ENCODE measurements around the gene TECPR2. TPM values are rescaled to one million over a fixed set of nuclear protein-coding genes. Genes with fewer than 3 reads are reported as not detected.

TECPR2 gene
- total RNA-seq, 1 donor from 2014 or later: 8.9 TPM

DNA sequence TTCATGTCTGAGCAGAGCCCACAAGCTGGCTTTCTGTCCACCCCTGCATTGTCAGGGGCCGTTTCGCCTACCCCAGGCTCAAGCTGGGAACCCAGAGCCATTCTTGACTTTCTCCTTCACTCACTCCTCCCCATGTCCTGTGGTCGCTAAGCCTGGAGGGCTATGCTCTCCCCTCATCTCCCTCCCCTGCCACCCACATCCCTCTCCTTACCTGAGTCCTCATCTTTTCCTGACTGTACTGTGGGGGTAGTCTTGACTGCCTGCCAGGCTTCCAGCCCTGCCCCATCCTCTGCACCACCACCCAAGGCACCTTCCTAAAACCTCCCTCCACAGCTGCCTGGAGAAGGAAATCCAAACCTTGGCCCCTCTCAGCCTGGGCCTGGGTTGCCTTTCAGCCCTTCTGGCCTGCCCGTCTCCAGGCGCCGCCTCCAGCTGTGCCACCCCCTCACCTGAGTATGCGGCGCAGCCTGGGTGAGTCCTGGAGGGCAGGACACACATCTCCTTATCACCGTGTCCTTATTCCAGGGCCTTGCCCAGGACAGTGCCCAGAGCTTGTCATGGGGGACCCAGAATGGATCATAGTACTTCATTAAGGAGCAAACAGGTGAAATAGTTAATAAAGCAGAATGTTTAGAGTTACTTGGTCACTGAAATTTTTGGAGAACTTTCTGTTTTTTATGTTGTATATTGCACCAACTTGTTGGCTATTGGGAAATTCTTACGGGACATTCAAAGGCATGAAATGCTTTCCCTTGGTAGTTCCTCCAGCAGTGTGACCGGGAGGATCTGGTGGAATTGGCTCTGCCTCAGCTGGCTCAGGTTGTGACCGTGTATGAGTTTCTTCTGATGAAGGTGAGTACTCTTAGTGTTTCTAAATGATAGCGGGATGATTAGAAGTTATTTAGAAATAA, 28.7 kb upstream of the TECPR2 start:
- no peak for DNase-seq (ENCODE audit: low read depth in 2 of 2)

DNA sequence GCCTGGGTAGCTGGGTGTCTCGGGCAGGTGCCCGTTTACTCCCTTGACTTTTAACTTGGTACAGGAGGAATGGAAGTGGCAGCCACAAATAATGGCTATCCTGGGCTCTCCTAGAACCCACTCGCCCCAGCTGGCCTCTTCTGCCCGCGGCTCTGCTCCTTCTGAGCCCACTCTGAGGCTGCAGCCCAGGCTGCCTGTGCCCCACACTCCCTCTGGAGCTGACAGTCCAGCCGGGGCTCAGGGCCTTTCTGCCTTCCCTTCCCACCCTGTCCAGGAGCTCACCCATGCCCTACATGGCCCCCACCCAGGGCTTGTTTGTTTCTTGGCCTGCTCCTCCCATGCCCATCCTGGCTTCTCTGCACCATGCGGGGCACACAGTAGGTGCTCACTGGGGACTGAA, 27.6 kb upstream of the TECPR2 start:
- no peak for DNase-seq (ENCODE audit: low read depth in 2 of 2)

DNA sequence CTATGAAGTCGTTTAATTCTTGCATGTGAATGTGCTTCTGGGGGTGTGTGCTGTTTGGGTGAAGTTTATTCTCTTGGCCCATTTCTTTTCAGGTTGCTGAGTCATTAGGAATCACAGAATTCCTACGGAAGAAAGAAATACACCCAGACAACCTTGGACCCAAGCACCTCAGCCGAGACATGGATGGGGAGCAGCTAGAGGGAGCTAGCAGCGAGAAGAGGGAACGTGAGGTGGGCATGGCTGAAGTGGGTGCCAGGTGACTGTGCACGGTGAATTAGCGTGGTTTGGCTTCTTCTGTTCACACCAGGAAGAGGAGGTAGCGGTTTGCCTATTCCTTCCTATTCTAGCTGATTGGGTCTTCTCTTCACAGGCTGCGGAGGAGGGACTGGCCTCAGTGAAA, 24.0 kb upstream of the TECPR2 start:
- no peak for DNase-seq (ENCODE audit: low read depth in 2 of 2)

DNA sequence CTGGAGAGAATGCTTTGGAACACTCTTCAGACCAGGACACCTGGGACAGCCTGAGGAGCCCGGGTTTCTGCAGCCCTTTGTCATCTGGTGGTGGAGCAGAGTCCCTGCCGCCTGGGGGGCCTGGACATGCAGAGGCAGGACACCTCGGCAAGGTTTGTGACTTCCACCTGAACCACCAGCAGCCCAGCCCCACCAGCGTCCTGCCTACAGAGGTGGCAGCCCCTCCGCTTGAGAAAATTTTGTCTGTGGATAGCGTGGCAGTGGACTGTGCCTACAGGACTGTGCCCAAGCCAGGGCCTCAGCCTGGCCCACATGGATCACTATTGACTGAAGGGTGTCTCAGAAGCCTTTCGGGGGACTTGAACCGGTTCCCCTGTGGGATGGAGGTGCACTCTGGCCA, 21.2 kb upstream of the TECPR2 start:
- DNase-seq (ENCODE audit: low read depth in 2 of 2): no peak

DNA sequence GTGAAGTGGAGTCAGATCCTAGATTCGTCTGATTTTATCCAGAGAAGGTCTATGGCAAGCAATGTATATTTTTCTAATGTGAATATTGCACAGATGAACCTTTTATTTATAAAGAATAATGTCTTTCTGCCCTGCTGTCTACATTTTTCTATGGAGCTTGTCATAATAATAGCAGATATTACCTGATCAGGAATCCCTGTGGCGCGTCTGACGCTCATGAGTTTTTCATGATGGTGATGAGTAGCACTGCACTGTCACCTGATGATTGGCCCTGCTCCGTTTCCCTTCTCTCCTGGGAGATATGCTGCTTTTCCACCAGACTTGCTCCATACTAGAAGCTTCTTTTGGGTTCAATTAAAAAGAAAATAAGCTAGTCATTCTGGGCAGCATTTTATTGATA, 20.5 kb upstream of the TECPR2 start:
- no peak for DNase-seq (ENCODE audit: low read depth in 2 of 2)

DNA sequence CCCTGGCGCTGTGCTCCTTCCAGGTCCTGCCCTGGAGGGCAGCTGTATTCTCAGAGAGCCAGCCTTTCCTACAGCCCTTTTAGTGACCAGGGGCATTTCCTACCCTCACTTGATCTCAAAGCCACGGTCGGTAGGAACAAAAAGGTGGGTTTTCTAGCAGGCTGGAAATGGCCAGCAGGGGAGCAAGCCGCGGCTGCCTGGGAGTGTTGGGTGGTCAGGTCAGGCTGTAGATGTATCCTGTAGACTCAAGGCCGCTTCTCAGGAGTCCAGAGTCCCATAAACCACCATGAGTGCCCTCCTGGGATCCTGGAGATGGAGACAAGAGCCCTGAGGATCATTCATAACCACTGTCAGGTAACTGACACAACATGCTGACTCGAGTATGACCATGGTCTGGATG, 18.7 kb upstream of the TECPR2 start:
- DNase-seq (ENCODE audit: low read depth in 2 of 2): no peak

DNA sequence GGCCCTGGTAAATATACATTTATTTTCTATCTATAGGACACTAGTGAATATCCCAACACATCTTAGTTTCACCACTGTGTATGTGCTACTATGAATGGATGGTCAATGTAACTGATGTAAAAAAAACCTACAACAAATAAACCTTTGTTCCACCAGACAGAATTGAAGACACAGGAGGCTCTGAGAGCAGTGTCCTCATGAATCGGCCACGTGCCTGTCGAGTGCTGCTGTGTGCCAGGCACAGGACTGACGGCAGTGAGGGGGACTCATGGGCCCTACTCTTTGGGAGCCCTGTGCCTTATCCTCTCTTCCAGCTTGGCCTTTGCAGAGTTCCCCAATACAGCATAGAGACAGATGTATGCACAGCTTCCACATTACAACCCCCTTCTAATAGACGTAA, 18.3 kb upstream of the TECPR2 start:
- DNase-seq (ENCODE audit: low read depth in 2 of 2): no peak

DNA sequence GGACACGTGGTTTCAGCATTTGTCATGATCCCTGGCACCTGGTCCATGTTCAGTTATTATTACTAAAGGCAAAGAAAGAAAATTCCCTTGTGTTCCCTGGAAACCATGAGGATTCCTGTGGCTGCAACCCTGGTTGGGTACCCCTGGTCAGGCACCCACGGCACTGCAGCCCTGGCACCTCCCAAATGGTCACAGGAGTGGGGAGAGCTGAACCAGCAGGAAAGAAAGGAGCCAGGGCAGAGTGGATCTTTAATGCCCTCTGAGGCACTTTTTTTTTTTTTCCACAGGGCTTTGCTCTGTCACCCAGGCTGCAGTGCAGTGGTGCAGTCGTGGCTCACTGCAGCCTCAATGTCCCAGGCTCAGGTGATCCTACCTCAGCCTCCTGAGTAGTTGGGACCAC, 17.5 kb upstream of the TECPR2 start:
- DNase-seq (ENCODE audit: low read depth in 2 of 2): no peak

DNA sequence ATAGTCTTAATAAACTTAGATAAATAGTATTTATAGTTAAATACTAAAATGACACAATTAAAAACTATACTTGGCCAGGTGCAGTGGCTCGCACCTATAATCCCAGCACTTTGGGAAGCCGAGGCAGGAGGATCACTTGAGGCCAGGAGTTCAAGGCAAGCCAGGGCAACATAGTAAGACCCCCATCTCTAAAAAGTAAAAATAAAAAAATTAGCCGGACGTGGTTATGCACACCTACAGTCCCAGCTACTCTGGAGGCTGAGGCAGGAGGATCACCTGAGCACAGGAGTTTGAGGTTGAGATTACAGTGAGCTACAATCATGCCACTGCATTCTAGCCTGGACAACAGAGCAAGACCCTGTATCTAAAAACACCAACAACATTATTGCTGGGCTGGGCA, 16.1 kb upstream of the TECPR2 start:
- DNase-seq (ENCODE audit: low read depth in 2 of 2): no peak

DNA sequence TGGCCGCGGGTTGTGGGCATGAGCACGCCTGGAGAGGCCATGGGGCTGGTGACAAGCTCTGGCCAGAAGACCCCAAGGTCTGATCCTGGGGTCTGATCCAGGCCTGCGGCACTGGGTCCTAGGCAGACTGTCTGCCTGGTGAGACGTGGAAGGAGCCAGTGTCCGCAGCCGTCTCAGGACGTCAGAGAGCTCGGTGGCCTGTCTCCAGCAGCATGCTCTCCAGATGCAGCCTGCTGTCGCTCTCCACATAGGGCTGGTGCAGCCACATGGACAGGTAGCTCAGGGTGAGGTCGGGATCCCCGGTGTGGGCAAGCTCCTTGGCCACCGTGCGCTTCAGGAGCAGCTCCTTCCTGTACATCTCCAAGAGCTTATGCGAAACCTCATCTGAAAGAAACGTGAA, 14.4 kb upstream of the TECPR2 start:
- DNase-seq (ENCODE audit: low read depth in 2 of 2): no peak

DNA sequence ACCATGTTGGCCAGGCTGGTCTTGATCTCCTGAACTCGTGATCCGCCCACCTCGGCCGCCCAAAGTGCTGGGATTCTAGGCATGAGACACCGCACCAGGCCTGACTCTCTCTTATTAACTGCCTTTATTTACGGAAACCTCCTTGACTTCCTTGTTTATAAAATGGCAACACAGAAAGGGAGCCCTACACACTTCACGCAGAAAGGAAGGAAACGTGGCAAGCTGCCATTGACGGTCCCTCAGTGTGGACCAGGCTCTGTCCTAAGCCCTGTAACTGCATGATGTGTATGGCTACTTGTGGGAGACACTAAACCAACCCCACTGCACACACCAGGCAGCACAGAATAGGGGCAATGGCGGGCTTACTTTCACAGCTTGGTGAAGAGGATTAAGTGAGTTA, 11.7 kb upstream of the TECPR2 start:
- DNase-seq (ENCODE audit: low read depth in 2 of 2): peak; percentile 82 to 93

DNA sequence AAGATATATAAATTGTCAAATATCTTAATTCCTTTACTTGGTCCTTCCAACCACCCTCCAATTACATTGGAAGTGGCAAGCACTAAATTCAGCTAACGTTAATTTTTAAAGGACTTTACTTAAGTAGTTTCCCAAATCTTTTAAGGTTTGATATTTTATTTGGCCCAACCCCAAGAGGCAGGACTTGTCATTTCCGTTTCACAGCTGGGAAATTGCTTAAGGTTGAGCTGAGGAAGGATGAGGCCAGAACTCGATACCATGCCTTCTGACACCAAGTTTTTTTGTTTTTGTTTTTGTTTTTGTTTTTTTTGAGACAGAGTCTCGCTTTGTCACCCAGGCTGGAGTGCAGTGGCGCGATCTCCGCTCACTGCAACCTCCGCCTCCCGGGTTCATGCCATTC, 11.1 kb upstream of the TECPR2 start:
- DNase-seq (ENCODE audit: low read depth in 2 of 2): peak; percentile 5 to 86

DNA sequence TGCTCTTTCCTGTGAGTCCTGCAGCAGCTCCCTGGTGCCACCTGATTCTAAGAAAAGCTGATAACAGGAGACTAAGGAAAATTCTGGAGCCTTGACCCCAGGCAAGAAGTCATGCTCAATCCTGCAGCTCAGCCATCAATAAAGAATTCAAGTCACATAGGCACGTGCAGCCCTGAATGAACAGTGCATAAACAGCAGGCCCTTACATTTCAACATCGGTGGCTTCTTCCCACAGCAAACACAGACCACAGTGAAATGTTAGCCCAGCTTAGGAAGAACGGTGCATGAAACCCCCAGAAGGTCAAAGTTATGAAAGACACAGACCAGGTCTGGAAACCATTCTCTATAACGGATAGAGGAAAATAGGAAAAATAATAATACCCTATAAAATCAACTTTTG, 10.5 kb upstream of the TECPR2 start:
- DNase-seq (ENCODE audit: low read depth in 2 of 2): no peak

DNA sequence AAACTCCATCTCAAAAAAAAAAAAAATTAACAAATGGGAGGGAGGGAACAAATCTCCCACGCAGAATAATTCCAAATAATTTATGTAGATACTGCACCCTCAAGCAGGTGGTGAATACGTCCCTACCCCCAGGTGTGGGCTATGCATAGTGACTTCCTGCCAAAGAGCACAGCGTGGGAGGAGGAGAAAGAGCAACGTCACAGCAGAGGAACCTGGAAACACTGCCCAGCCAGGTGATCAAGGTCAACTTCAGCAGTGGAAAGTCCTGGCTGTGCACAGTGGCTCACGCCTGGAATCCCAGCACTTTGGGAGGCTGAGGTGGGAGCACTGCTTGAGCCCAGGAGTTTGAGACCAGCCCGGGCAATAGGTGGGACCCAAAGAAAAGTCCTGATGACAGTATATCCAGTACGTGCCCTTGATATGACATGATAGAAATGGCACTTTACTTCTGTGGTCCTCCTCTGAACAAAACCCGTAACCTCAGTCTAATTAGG, 9.6 kb upstream of the TECPR2 start:
- DNase-seq (ENCODE audit: low read depth in 2 of 2): peak in 1 of 2 donors; percentile 9

DNA sequence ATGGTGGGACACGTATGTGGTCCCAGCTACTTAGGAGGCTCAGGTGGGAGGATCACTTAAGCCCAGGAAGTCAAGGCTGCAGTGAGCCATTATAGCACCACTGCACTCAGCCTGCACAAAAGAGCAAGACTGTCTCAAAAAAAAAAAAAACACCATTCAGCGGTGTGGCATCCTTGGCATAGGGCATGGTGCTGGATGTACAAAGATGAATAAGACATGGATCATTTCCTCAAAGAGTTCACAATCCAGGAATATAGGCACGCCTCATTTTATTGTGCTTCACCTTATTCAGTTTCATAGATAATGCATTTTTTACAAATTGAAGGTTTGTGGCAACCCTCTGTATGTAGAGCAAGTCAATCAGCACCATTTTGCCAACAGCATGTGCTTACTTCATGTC, 6.5 kb upstream of the TECPR2 start:
- DNase-seq (ENCODE audit: low read depth in 2 of 2): no peak

DNA sequence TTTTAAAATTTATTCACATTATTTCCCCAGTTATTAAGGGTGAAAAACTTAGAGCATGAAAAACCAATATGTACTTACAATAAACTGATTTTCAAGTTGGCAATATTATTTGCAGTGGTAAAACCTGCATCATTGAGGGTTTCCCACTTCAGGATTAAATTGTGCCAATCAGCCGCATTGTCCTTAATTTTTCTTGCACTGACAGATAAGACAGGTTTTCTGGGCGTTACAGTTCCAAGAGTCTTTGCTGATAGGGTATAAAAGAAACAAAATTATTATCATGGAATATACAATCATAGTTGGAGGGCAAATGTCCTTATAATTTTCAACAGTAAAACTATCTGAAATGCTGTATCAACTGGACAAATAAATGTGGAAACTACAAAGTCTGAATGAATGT, 3.4 kb upstream of the TECPR2 start:
- DNase-seq (ENCODE audit: low read depth in 2 of 2): no peak

DNA sequence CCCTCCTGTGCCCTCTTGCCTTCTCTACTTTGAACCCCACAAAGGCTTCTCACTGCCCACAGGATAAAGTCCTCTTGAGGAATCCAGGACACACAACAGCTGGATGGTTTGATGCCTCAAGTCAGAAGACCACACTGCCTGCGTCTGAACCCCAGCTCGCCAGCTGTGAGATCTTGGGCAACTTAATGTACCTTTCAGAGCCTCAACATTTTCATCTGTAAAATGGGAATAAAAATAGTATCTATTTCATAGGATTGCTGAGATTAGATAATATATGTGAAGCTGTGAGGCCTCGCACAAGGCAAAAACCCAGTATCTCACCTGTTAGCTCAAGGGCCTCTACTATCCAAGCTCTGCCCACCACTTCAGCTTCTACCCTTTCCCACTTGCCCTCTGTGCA, 2.4 kb upstream of the TECPR2 start:
- no peak for DNase-seq (ENCODE audit: low read depth in 2 of 2)

DNA sequence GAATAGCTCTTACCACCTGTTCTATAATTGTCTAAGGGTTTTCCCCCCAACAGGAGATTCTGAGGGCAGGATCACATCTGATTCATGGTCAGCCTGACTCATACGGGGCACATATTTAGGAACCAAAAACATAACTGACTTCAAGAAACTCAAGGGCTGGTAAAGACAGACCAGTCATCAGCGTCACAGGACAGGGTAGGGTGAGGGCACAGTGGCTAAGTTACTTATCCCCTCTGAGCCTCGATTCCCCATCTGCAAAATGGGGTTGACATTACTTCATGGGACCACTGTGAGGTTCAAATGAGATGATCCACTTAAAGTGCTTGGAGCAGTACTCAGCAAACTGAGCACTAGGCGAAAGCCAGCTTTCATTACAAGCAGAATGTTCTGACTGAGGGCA, 657 bp upstream of the TECPR2 start:
- peak in 1 of 2 donors; percentile 41 for DNase-seq (ENCODE audit: low read depth in 2 of 2)

DNA sequence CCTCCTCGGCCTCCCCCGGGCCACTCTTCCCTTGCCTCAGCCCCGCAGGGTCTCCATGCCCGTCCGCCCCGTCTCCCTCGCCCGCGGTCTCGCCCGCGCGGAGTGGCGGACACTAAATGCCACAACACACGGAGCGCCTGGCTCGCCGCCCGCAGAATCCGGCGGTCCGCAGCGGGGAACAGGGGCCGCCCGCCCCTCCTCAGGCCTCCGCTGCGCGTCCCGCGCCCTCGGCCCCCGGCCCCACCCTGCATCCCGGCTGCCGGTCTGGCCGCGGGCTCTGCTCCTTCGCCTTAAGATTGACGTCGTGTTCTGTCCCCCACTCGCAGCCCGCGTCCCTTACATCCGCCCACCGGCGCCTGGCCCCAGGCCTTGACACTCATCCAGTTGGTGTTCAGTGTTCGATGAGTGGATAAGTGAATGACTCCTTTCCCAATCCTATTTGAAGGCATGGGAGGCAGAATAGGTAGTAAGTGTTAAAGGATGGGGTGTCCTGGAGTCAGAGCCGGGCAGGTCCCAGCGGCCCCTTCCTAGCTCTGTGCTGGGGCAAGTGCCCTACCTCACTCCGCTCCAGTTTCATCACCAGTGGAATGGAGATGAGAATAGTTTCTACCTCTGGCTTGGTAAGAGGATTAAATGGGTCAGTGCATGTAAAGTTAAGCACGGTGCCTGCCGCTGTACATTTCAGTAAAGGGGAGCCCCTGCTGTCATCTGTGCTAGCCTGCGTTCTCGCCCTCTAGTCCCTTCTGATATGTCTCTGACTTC, 622 bp downstream of the TECPR2 start:
- peak in 1 of 2 donors; percentile 52 for DNase-seq (ENCODE audit: low read depth in 2 of 2)

DNA sequence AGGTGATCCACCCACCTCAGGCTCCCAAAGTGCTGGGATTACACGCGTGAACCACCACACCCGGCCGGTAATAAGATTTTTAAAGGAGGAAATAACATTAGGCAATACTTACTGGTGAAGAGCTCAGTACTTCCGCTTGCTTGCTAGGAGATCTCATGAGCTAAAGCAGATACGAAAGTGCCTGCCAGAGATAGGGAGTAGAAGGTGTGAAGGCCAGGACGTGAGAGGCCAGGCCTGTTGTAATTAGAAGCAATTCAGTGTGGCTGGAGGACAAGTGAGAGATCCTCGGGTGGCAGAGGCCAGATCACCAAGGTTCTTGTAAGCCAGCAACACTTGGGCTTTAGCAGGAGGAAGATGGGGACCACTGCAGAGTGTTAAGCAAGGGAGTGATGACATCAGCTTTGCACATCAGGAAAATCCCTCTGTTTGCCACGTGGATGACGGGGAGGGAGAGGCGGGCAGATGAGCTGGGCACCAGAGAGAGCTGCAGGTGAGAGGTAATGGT, 7.6 kb downstream of the TECPR2 start:
- DNase-seq (ENCODE audit: low read depth in 2 of 2): no peak

DNA sequence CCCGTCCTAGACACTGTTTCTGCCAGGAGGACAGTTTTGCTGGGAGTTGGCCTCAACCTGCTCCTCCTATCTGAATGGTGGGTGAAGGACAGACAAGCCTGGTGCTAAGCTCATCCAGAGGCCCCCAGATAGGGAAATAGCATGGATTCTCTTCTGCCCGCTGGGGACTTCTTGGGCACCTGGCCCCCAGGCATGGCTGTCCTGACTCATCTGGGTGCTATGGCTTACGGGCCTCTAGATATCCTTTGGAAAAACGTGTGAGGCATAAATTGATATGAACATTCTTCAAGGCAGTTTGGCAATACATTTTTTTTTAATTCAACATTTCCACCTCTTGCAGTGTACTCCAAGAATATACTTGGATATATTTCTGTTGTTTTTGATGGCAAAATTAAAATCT, 8.6 kb downstream of the TECPR2 start:
- DNase-seq (ENCODE audit: low read depth in 2 of 2): no peak

DNA sequence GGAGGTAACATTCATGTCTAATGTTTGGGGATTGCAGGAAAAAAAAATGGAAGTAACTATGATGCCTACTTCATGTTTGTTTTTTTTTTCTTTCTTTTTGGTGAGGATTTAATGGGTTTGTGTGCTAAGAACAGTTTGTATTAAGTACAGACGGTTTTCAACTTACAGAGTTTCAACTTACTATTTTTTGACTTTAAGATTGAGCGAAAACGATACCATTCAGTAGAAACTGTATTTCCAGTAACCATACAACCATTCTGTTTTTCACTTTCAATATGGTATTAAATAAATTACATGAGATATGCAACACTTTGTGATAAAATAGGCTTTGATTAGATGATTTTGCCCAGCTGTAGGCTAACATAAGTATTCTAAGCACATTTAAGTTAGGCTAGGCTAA, 10.4 kb downstream of the TECPR2 start:
- DNase-seq (ENCODE audit: low read depth in 2 of 2): no peak

DNA sequence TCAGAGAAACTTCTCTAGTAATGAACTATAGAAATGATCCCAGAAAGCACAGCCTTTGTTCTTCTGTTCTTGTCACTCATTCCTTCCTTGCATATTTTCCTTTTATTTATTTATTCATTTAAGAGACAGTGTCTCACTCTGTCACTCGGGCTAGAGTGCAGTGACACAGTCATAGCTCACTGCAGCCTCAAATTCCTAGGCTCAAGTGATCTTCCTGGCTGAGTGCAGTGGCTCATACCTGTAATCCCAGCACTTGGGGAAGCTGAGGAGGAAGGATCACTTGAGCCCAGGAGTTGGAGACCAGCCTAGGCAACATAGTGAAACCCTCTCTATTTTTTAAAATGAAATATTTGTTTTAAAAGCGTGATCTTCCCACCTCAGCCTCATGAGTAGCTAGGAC, 11.5 kb downstream of the TECPR2 start:
- DNase-seq (ENCODE audit: low read depth in 2 of 2): no peak
